ENCODE results near the gene OTOGL.
A peak's percentile ranks its signal among the peaks of the same experiment; 100 is the strongest.
"Not testable (repeated sequence)": the region's sequence is repeated elsewhere in the genome, so short reads cannot be mapped to it uniquely, and the experiment has no call there.

The OTOGL gene

DNA sequence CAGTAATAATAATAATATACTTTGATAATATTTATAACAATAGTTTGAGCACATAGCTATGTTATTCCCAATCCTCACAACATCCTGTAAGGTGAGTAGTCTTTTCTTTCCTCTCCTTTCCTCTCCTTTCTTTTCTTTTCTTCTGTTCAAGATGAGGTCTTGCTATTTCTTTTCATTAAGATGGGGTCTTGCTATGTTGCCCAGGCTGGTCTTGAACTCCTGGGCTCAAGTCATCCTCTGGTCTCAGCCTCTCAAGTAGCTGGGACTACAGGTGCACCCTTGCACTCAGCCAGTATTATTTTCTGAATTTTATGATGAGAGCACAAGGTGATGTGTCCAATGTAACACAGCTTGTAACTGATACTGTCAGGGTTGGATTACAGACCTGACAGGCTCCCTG, 134.6 kb downstream of the OTOGL start:
- in situ Hi-C loops (cut with HindIII; ENCODE audit: low sequenced_read_pairs): no loop called here
- no peak overlapping the region for H3K4me3 ChIP-seq (ENCODE audit: low read depth, low read length)
- TF ChIP-seq, protein P1, sequence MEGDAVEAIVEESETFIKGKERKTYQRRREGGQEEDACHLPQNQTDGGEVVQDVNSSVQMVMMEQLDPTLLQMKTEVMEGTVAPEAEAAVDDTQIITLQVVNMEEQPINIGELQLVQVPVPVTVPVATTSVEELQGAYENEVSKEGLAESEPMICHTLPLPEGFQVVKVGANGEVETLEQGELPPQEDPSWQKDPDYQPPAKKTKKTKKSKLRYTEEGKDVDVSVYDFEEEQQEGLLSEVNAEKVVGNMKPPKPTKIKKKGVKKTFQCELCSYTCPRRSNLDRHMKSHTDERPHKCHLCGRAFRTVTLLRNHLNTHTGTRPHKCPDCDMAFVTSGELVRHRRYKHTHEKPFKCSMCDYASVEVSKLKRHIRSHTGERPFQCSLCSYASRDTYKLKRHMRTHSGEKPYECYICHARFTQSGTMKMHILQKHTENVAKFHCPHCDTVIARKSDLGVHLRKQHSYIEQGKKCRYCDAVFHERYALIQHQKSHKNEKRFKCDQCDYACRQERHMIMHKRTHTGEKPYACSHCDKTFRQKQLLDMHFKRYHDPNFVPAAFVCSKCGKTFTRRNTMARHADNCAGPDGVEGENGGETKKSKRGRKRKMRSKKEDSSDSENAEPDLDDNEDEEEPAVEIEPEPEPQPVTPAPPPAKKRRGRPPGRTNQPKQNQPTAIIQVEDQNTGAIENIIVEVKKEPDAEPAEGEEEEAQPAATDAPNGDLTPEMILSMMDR (IDR thresholded peaks at IDR 0.05; ENCODE audit: low read depth, low read length): no peak
- no peak for DNase-seq (ENCODE audit: low read depth, low spot score)

DNA sequence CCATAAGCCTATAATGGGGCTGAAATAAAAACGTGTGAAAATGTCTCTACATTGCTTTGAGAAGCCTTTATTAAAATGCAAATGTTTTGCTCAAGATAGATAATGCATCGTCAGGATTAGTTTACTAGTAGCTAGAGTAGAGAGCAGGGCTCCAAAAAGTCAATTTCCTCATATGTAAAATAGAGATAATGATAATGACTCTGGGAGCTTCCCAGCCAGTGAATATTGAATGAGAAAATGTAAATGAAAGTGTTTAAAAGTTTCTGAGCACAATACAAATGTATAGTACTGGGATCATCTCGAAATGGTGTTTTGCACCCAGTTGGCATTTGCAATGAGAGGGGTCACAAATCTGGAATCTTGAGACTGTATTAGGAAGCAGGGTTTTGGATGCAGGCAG, 135.3 kb downstream of the OTOGL start:
- no peak overlapping the region for H3K4me3 ChIP-seq (ENCODE audit: low read depth, low read length)
- DNase-seq (ENCODE audit: low read depth, low spot score): peak; percentile 31
- in situ Hi-C loops (cut with HindIII; ENCODE audit: low sequenced_read_pairs): no loop called here
- TF ChIP-seq, protein P1 (IDR thresholded peaks at IDR 0.05; ENCODE audit: low read depth, low read length): no peak

DNA sequence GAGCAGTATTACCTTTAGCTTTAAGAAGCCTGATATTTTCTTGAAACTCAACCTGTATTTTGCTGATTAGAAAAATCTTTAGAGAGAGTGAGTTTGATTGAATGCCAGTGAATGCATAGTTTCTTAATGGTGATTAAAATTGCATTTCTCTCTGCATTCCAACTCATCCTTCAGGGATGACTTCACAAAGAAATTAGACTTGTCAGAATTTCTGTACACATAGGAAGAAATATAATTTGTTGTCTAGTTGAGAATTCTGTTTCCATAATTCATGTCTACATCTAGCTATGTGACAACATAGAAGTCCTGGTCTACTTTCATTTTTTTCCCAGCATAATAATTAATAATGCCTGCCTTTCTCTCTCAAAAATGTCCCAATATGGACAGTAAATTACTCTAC, 136.6 kb downstream of the OTOGL start:
- in situ Hi-C loops (cut with HindIII; ENCODE audit: low sequenced_read_pairs): no loop called here
- no peak overlapping the region for H3K4me3 ChIP-seq (ENCODE audit: low read depth, low read length)
- TF ChIP-seq, protein P1 (IDR thresholded peaks at IDR 0.05; ENCODE audit: low read depth, low read length): no peak

DNA sequence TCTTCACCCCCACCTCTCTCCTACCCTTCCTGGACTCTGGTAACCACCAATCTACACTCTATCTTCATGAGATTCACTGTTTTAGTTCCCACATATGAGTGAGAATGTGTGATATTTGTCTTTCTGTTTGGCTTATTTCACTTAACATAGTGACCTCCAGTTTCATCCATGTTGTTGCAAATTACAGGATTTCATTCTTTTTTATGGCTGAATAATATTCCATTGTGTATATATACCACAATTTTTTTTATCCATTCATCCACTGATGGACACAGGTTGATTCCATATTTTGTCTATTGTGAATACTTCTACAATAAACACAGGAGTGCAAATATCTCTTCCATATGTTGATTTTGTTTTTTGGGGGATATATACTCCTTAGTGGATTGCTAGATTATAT, 140.5 kb downstream of the OTOGL start:
- TF ChIP-seq, protein P1 (IDR thresholded peaks at IDR 0.05; ENCODE audit: low read depth, low read length): no peak
- no peak overlapping the region for H3K4me3 ChIP-seq (ENCODE audit: low read depth, low read length)
- DNase-seq (ENCODE audit: low read depth, low spot score): no peak
- in situ Hi-C loops (cut with HindIII; ENCODE audit: low sequenced_read_pairs): no loop called here

More for the DNA sequence above, 136.6 kb downstream of the OTOGL start:
- DNase-seq (ENCODE audit: low read depth, low spot score): no peak

DNA sequence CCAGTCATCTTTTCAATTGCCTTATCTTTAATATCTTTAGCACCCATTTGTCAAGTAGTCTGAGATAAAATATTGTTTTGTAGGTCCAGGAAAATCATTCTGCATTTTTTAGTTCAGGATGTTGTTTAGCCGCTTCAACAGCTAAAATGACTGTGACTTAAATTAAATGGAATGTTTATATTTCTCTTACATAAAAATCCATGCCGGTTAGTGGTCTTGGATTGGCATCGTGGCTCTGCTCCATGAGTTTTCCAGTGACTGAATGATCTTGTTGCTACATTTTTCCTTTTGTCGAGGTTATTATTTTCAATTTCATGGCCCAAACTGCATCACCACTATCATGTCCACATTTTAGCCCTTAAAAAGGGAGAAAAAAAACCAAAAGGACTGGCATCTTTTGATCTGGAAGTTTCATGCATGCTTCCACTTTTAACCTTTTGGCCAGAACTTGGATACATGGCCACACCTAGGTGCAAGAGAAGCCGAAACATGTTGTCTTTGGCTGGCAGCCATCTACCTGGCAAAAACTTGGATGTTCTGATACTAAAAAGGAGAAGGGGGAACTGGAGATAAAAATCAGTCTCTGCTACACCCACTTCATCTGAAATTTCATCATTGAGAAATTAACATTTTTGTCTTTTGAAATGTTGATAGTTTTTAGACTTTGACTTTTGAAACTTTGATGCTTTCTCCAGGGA, 142.4 kb downstream of the OTOGL start:
- in situ Hi-C loops (cut with HindIII; ENCODE audit: low sequenced_read_pairs): no loop called here
- peak; percentile 68 for DNase-seq (ENCODE audit: low read depth, low spot score)
- TF ChIP-seq, protein P1 (IDR thresholded peaks at IDR 0.05; ENCODE audit: low read depth, low read length): no peak
- H3K4me3 ChIP-seq (ENCODE audit: low read depth, low read length): no peak overlapping the region

DNA sequence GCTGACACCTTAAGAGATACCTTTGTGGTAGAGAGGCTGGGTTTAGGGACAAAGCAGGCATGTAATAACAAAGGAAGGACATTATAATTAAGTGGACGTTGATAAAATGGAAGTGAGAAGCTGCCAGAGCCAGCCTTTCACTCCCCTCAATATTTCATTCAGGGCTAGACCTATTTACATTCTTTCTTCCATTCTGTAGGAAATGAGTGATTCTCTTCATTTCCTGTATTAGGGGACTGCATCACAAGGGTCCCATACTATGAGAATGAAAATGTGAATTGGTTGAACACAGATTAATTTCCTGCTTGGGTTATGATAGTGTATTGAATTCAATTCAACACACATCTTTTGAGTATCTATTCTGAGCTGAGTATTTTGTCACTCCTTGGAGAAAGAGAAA, 143.0 kb downstream of the OTOGL start:
- DNase-seq (ENCODE audit: low read depth, low spot score): no peak
- in situ Hi-C loops (cut with HindIII; ENCODE audit: low sequenced_read_pairs): no loop called here
- H3K4me3 ChIP-seq (ENCODE audit: low read depth, low read length): no peak overlapping the region
- TF ChIP-seq, protein P1 (IDR thresholded peaks at IDR 0.05; ENCODE audit: low read depth, low read length): no peak

DNA sequence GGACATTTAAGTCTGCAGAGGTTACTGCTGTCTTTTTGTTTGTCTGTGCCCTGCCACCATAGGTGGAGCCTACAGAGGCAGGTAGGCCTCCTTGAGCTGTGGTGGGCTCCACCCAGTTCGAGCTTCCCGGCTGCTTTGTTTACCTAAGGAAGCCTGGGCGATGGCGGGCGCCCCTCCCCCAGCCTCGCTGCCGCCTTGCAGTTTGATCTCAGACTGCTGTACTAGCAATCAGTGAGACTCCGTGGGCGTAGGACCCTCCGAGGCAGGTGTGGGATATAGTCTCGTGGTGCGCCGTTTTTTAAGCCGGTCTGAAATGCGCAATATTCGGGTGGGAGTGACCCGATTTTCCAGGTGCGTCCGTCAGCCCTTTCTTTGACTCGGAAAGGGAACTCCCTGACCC, 150.2 kb downstream of the OTOGL start:
- in situ Hi-C loops (cut with HindIII; ENCODE audit: low sequenced_read_pairs); DNase-seq (ENCODE audit: low read depth, low spot score); H3K4me3 ChIP-seq (ENCODE audit: low read depth, low read length): not testable (repeated sequence)

Data from astrocyte of the spinal cord (primary cell).